ENCODE results near the gene OLFM1. TPM values are rescaled to one million over a fixed set of nuclear protein-coding genes. Genes with fewer than 3 reads are reported as not detected.
"Not testable (repeated sequence)": the region's sequence is repeated elsewhere in the genome, so short reads cannot be mapped to it uniquely, and the experiment has no call there.

OLFM1 gene
- total RNA-seq, 1 donor from 2014 or later: 0.37 TPM

- H3K4me1 Mint-ChIP-seq (ENCODE audit: low read depth): no peaks in the 10 kb centered on the region
- intact Hi-C loops (cut with micrococcal nuclease): no loop called here
- no peak for DNase-seq (ENCODE audit: low spot score)
- H3K9me3 Mint-ChIP-seq: no peaks in the 10 kb centered on the region
- H3K27me3 Mint-ChIP-seq (ENCODE audit: low read depth): peaks cover 7% of the 10 kb centered on the region
- H3K27ac Mint-ChIP-seq: no peak overlapping the region
- H3K36me3 Mint-ChIP-seq (ENCODE audit: low read depth): no peaks in the 10 kb centered on the region
- H3K4me3 Mint-ChIP-seq (ENCODE audit: low read depth): no peak overlapping the region
These were observed 15.6 kb downstream of the OLFM1 start for GRCh38 chr9:135103001-135103446.

GRCh38 chr9:135103931-135104639 is 16.6 kb downstream of the OLFM1 start:
- intact Hi-C loops (cut with micrococcal nuclease): no loop called here
- H3K4me3 Mint-ChIP-seq (ENCODE audit: low read depth): no peak overlapping the region
- H3K4me1 Mint-ChIP-seq (ENCODE audit: low read depth): no peaks in the 10 kb centered on the region
- H3K36me3 Mint-ChIP-seq (ENCODE audit: low read depth): no peaks in the 10 kb centered on the region
- no peaks in the 10 kb centered on the region for H3K9me3 Mint-ChIP-seq
- peaks cover 14% of the 10 kb centered on the region for H3K27me3 Mint-ChIP-seq (ENCODE audit: low read depth)
- no peak overlapping the region for H3K27ac Mint-ChIP-seq
- no peak for DNase-seq (ENCODE audit: low spot score)

GRCh38 chr9:135104761-135105160 is 17.3 kb downstream of the OLFM1 start:
- Mint-ChIP-seq H3K27me3 (ENCODE audit: low read depth) (peaks cover 19% of the 10 kb centered on the region), H3K36me3 (ENCODE audit: low read depth) (no peaks in the 10 kb centered on the region), H3K27ac (no peak overlapping the region), H3K4me1 (ENCODE audit: low read depth) (no peaks in the 10 kb centered on the region), H3K9me3 (no peaks in the 10 kb centered on the region), H3K4me3 (ENCODE audit: low read depth) (no peak overlapping the region)
- intact Hi-C loops (cut with micrococcal nuclease): no loop called here
- DNase-seq (ENCODE audit: low spot score): no peak

- DNase-seq (ENCODE audit: low spot score): no peak
- intact Hi-C loops (cut with micrococcal nuclease): no loop called here
- H3K9me3 Mint-ChIP-seq: no peaks in the 10 kb centered on the region
- H3K4me1 Mint-ChIP-seq (ENCODE audit: low read depth): no peaks in the 10 kb centered on the region
- no peak overlapping the region for H3K27ac Mint-ChIP-seq
- H3K27me3 Mint-ChIP-seq (ENCODE audit: low read depth): peaks cover 19% of the 10 kb centered on the region
- no peak overlapping the region for H3K4me3 Mint-ChIP-seq (ENCODE audit: low read depth)
- no peaks in the 10 kb centered on the region for H3K36me3 Mint-ChIP-seq (ENCODE audit: low read depth)
These were observed 17.8 kb downstream of the OLFM1 start for GRCh38 chr9:135105211-135105745.

- Mint-ChIP-seq H3K4me3 (ENCODE audit: low read depth) (no peak overlapping the region), H3K36me3 (ENCODE audit: low read depth) (no peaks in the 10 kb centered on the region), H3K27ac (no peak overlapping the region), H3K27me3 (ENCODE audit: low read depth) (peaks cover 19% of the 10 kb centered on the region), H3K4me1 (ENCODE audit: low read depth) (no peaks in the 10 kb centered on the region), H3K9me3 (no peaks in the 10 kb centered on the region)
- intact Hi-C loops (cut with micrococcal nuclease): no loop called here
- DNase-seq (ENCODE audit: low spot score): no peak
These were observed 18.5 kb downstream of the OLFM1 start for GRCh38 chr9:135105938-135106491.

- Mint-ChIP-seq H3K4me1 (ENCODE audit: low read depth) (no peaks in the 10 kb centered on the region), H3K36me3 (ENCODE audit: low read depth) (no peaks in the 10 kb centered on the region), H3K27me3 (ENCODE audit: low read depth) (peaks cover 19% of the 10 kb centered on the region)
These were observed 19.2 kb downstream of the OLFM1 start for GRCh38 chr9:135106551-135107270.

GRCh38 chr9:135107581-135108235 is 20.2 kb downstream of the OLFM1 start:
- intact Hi-C loops (cut with micrococcal nuclease): no loop called here
- H3K9me3 Mint-ChIP-seq: no peaks in the 10 kb centered on the region
- H3K4me3 Mint-ChIP-seq (ENCODE audit: low read depth): no peak overlapping the region
- H3K4me1 Mint-ChIP-seq (ENCODE audit: low read depth): no peaks in the 10 kb centered on the region
- peaks cover 19% of the 10 kb centered on the region for H3K27me3 Mint-ChIP-seq (ENCODE audit: low read depth)
- no peak overlapping the region for H3K27ac Mint-ChIP-seq
- no peak for DNase-seq (ENCODE audit: low spot score)
- no peaks in the 10 kb centered on the region for H3K36me3 Mint-ChIP-seq (ENCODE audit: low read depth)

More at GRCh38 chr9:135106551-135107270, 19.2 kb downstream of the OLFM1 start:
- Mint-ChIP-seq H3K27ac (no peak overlapping the region), H3K4me3 (ENCODE audit: low read depth) (no peak overlapping the region), H3K9me3 (no peaks in the 10 kb centered on the region)
- intact Hi-C loops (cut with micrococcal nuclease): no loop called here
- DNase-seq (ENCODE audit: low spot score): no peak

- intact Hi-C loops (cut with micrococcal nuclease): no loop called here
- Mint-ChIP-seq H3K4me1 (ENCODE audit: low read depth) (no peaks in the 10 kb centered on the region), H3K27ac (no peak overlapping the region), H3K27me3 (ENCODE audit: low read depth) (peaks cover 19% of the 10 kb centered on the region), H3K9me3 (no peaks in the 10 kb centered on the region), H3K4me3 (ENCODE audit: low read depth) (no peak overlapping the region), H3K36me3 (ENCODE audit: low read depth) (no peaks in the 10 kb centered on the region)
- no peak for DNase-seq (ENCODE audit: low spot score)
These were observed 21.5 kb downstream of the OLFM1 start for GRCh38 chr9:135108831-135109510.

- Mint-ChIP-seq H3K27me3 (ENCODE audit: low read depth) (peaks cover 19% of the 10 kb centered on the region), H3K4me3 (ENCODE audit: low read depth) (no peak overlapping the region), H3K36me3 (ENCODE audit: low read depth) (no peaks in the 10 kb centered on the region), H3K9me3 (no peaks in the 10 kb centered on the region), H3K27ac (no peak overlapping the region), H3K4me1 (ENCODE audit: low read depth) (no peaks in the 10 kb centered on the region)
- intact Hi-C loops (cut with micrococcal nuclease): no loop called here
- no peak for DNase-seq (ENCODE audit: low spot score)
These were observed 22.2 kb downstream of the OLFM1 start for GRCh38 chr9:135109650-135110049.

- peaks cover 19% of the 10 kb centered on the region for H3K27me3 Mint-ChIP-seq (ENCODE audit: low read depth)
- DNase-seq (ENCODE audit: low spot score): no peak
- H3K36me3 Mint-ChIP-seq (ENCODE audit: low read depth): no peaks in the 10 kb centered on the region
- no peaks in the 10 kb centered on the region for H3K4me1 Mint-ChIP-seq (ENCODE audit: low read depth)
- intact Hi-C loops (cut with micrococcal nuclease): no loop called here
- no peak overlapping the region for H3K4me3 Mint-ChIP-seq (ENCODE audit: low read depth)
- H3K27ac Mint-ChIP-seq: no peak overlapping the region
- H3K9me3 Mint-ChIP-seq: no peaks in the 10 kb centered on the region
These were observed 22.9 kb downstream of the OLFM1 start for GRCh38 chr9:135110416-135110815.

- DNase-seq (ENCODE audit: low spot score); intact Hi-C loops (cut with micrococcal nuclease); H3K36me3 Mint-ChIP-seq (ENCODE audit: low read depth); H3K4me1 Mint-ChIP-seq (ENCODE audit: low read depth); H3K4me3 Mint-ChIP-seq (ENCODE audit: low read depth); H3K27ac Mint-ChIP-seq; H3K9me3 Mint-ChIP-seq: not testable (repeated sequence)
- peaks cover 19% of the 10 kb centered on the region for H3K27me3 Mint-ChIP-seq (ENCODE audit: low read depth)
These were observed 24.1 kb downstream of the OLFM1 start for GRCh38 chr9:135111600-135111999.

GRCh38 chr9:135116371-135116770 is 28.9 kb downstream of the OLFM1 start:
- no peaks in the 10 kb centered on the region for H3K27me3 Mint-ChIP-seq (ENCODE audit: low read depth)
- no peak overlapping the region for H3K27ac Mint-ChIP-seq
- H3K36me3 Mint-ChIP-seq (ENCODE audit: low read depth): no peaks in the 10 kb centered on the region
- intact Hi-C loops (cut with micrococcal nuclease): no loop called here
- H3K4me3 Mint-ChIP-seq (ENCODE audit: low read depth): no peak overlapping the region
- DNase-seq (ENCODE audit: low spot score): no peak
- H3K4me1 Mint-ChIP-seq (ENCODE audit: low read depth): no peaks in the 10 kb centered on the region
- H3K9me3 Mint-ChIP-seq: no peaks in the 10 kb centered on the region

All from activated T-helper 2 cell treated with anti-CD3 and anti-CD28 coated beads, Interferon-gamma antibody, Interleukin-2, Interleukin-4, amounts not matched to agents 10 μg/mL and 5 μg/mL and 100 μg/mL, durations not matched to agents 14 hours and 24 hours and 36 hours (primary cell).